Umbilical cord (tissue), 2 donors: ENCODE results near the gene ANKRD24. TPM values are rescaled to one million over a fixed set of nuclear protein-coding genes. Genes with fewer than 3 reads are reported as not detected.
"Not testable (repeated sequence)": the region's sequence is repeated elsewhere in the genome, so short reads cannot be mapped to it uniquely, and the experiment has no call there.

Source experiments
- DNase-seq: peaks from one replicate; pipeline ENCODE4 v3.0.0-alpha.2; 2015; ENCODE audit warnings: low spot score
- total RNA-seq: library from RNA; depleted of rRNA; stranded (reverse); fragments of >200 nt; gene quantifications from one replicate; pipeline ENCODE4 v1.2.3, GENCODE V29; 2014; ENCODE audit warnings: low replicate concordance; ENCODE audit not compliant: insufficient read depth

The ANKRD24 gene
- total RNA-seq, 1 donor from 2014 or later = 1.4 TPM

DNA sequence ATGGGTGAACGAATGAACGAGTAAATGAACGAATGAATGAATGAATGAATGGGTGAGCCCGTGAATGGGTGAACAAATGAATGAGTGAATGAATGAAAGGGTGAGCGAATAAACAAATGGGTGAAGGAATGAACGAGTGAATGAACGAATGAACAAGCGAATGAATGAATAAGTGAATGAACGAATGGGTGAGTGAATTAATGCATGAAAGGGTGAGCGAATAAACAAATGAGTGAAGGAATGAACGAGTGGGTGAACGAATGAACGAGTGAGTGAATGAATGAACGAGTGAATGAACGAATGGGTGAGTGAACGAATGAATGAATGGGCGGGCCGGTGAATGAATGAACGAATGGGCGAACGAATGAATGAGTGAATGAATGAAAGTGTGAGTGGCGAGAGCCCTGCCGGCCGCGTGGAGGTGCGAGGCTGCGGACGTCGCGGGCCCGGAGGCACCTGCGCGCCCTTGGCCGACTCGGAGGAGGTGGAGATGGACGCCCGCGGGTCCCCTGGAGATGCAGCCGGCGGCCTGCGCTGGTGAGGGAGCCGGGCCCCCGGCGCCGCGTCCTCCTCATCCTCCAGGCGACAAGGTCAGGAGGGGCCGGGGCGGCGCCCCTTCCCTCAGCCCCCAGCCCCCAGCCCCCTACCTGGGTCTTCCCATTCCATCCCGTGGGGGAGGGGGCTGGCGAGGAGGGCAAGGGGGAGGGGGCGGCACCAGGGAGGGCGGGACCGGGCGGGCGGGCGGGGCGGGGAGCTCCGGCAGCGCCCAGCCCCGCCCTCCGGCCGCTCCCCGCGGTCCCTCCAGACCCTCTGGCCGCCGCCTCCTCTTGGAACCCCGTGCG lies 15.4 kb downstream of the ANKRD24 start:
- DNase-seq = no peak

DNA sequence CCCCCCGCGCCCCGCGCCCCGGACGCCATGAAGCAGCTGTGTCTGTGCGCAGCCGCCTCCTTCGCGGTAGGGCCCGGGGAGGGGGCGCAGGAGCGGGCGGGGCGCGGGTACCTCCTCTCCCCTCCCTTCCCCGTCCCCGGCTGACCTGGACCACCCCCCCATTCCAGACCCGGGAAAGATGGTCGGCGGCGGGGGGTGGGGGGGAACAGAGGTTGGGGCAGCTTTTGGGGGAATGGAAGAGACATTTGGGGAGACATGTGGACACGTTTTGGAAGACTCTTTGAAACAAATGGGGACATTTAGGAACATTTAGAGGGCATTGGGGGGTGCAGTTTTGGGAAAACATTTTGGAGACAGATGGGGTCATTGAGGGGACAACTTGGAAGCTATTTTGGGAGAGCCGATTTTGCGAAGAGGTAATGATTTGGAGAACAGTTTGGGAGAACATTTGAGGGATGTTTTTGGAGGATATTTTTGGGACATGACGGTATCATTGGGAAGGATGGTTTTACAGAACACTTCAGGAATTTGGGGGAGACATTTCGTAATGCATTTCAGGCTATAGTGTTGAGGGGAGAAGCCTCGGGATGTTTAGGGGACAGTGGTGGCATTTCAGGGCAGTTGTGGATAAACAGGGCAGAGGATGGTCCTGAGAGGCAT lies 16.1 kb downstream of the ANKRD24 start:
- no peak for DNase-seq

DNA sequence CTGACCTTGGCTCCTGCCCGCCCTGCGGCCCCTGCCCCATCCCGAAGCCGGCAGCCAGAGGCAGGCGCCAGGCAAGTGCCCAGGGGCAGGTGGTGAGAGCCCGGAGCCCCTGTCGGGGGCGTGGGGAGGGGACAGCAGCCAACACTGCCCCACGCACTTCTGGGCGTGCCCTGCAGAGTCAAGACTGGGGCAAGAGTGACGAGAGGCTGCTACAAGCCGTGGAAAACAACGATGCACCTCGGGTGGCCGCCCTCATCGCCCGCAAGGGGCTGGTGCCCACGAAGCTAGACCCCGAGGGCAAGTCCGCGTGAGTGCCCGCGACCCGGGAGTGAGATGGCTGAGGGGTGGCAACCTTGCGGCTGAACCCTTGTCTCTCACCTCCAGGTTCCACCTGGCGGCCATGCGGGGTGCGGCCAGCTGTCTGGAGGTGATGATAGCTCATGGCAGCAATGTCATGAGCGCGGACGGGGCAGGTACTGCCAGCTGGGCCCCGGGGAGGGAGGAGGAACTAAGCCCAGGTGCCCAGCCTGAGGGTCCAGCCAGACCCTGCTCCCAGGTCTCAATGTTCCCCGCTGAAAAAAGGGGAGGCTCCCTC lies 17.3 kb downstream of the ANKRD24 start:
- DNase-seq = no peak

DNA sequence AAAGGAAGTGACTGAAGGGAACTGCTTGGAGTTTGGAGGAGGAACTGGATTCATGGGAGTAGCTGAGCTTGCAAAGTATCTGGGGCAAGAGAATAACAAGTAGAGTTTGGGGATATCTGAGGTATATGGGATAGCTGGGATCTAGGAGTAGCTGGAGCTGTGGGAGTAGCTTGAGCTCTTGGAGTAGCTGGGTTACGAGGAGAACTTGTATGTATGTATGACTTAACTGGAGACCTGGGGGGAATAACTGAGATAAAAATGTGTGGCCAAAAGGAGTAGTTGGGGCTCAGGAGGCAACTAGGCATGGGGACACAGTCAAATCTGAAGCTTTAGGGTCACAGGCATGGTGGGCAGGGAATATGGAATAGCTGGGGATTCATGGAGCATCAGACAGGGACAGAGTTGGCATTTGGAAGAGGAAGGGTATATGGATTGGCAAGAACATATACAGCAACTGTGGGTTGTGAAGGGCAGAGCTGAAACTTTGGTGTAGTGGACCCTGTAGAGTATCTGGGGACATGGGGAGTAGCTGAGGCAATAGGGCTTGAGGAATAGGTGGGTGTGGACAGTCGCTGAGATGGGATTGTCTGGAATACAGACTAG lies 18.6 kb downstream of the ANKRD24 start:
- no peak for DNase-seq

DNA sequence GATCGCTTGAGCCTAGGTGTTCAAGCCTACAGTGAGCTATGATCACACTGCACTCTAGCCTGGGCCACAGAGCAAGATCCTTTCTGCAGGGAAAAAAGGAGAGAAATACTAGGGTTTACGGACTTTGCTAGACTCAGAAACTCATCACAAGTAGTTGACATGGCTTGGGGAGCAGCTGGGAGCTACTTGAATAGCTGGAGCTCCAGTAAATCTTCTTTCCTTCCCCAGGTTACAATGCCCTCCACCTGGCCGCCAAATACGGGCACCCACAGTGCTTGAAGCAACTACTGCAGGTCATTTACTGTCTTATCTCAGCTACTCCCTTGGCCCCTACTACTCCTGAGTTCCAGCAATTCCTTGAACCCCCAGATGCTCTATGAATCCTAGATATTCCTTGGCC lies 19.3 kb downstream of the ANKRD24 start:
- no peak for DNase-seq

DNA sequence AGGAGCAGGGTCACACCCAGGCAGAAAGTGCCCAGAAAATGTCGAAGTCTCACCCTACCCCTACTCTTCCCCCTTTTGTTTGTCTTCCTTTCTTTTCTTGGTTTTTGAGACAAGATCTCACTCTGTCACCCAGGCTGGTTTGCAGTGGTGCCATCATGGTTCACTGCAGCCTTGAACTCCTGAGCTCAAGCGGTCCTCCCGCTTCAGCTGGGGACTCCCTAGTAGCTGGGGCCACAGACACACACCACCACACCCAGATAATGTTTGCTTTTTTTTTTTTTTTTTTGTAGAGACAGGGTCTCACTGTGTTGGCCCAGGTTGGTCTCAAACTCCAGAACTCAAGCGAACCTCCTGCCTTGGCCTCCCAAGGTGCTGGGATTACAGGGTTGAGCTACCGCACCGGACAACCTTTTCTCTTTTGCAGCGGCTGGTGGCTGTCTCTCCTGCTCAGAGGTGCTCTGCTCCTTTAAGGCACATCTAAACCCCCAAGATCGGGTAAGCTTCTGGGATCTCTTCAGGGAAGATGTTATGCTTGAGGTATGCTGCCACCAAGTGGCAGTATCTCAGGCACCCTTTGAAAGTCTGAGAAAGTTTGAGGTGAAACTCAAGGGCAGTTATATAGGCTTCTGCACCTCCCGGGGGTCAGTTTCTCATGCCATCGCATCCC lies 24.5 kb downstream of the ANKRD24 start:
- no peak for DNase-seq

DNA sequence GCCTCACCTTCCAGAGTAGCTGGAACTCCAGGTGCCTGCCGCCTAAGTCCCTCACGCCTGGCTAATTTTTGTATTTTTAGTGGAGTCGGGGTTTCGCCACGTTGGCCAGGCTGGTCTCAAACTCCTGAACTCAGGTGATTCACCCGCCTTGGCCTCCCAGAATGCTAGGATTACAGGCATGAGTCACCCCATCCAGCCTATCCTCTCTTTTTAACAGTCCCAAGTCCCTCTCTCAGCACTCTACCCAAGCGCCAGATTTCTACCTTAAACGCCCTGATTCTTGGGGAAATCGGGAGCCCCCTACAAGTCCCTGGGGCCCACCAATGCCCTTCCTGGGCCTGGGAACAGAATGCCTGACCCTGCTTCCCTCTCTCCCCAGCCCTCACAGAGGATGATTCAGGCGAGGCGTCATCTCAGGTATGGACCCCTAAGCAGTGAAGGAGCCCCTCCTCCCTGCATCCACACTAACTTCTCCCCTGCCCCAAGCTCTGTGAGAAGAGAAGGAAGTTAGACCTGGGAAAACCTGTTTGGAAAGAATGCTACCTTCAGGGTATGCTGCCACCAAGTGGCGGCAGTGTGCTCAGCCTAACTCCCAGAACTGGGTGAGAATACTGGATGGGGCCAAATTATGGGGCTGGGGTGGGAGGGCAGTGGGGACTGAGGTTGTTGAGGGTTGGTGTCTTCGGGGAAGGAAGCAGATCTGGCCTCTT lies 26.1 kb downstream of the ANKRD24 start:
- DNase-seq = peak; percentile 11

DNA sequence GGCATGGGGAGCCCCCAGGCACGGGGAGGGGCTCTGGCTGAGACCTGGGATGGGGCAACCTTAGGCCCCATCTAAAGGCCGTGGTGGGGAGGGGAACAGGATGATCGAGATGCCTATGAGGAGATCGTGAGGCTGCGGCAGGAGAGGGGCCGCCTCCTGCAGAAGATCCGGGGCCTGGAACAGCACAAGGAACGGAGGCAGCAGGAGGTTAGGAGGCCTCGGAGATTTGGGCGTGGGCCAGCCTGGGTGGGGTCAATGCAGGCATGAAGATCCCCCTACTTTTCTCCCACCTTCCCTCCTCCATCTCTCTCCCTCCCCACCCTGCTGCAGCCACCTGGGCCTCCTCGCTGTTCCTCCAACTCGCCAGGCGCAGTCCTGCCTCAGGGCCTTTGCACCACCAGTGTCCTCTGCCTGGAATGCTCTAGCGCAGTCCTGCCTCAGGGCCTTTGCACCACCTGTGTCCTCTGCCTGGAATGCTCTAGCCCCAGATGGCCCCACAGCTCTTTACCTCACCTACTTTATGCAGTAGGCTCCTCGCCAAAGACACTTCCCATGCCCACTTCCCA lies 27.8 kb downstream of the ANKRD24 start:
- no peak for DNase-seq

DNA sequence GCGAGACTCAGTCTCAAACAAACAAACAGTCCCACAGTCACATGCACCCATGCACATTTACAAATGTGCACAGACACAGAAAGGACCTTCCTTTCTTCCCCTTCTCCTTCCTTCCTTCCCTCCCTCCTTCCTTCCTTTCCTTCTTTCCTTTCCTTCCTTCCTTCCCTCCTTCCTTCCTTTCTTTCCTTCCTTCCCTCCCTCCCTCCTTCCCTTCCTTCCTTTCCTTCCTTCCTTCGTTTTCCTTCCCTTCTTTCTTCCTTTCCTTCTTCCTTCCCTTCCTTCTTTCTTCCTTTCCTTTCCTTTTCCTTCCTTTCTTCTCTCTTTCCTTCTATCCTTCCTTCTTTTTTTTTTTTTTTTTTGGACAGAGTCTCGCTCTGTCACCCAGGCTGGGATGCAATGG lies 30.6 kb downstream of the ANKRD24 start:
- DNase-seq = no peak

DNA sequence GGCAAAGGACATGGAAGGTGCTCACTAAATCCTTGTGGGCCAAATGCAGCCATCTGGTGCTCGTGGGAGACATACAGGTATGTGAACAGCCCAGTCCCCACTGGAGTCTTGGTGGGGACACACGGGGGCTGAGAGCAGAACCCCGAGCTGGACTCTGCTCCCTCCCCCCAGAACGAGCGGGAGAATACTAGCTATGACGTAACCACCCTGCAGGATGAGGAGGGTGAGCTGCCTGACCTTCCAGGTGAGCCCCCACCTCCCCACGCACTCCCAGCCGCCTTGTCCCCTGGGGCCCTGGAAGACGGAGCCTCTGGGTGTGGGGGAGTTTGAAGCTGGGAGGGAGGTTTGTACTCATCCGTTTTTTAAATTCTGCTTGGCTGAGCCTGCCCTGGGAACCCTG lies 33.3 kb downstream of the ANKRD24 start:
- DNase-seq = no peak

DNA sequence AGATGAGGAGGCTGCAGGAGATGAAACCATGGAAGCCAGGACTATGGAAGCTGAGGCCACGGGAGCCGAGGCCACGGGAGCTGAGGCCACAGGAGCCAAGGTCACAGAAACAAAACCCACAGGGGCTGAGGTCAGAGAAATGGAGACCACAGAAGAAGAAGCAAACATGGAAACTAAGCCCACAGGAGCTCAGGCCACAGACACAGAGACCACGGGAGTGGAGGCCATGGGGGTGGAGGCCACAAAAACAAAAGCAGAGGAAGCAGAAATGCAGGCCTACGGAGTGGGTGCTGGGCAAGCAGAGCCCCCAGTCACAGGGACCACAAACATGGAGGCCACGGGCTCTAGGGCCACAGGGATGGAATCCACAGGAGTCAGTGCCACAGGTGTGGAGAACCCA lies 34.4 kb downstream of the ANKRD24 start:
- no peak for DNase-seq

DNA sequence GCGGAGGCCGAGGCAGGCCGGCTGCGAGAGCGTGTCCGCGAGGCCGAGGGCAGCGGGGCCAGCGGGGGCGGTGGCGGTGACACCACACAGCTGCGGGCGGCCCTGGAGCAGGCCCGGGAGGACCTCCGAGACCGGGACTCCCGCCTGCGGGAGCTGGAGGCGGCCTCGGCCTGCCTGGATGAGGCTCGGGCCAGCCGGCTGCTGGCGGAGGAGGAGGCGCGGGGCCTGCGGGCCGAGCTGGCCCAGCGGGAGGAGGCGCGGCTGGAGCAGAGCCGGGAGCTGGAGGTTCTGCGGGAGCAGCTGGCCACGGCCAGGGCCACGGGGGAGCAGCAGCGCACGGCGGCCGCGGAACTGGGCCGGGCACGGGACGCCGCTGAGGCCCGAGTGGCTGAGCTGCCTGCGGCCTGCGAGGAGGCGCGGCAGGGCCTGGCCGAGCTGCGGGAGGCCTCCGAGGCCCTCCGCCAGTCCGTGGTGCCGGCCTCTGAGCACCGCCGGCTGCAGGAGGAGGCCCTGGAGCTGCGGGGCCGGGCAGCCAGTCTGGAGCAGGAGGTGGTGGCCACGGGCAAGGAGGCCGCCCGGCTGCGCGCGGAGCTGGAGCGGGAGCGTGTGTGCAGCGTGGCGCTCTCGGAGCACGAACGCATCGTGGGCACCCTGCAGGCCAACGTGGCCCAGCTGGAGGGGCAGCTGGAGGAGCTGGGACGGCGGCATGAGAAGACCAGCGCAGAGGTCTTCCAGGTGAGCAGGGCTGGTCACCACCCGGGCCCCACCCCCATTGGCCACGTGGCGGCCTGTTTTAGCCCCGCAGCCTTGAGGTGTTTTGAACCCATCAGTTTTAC lies 35.2 kb downstream of the ANKRD24 start:
- DNase-seq = no peak

DNA sequence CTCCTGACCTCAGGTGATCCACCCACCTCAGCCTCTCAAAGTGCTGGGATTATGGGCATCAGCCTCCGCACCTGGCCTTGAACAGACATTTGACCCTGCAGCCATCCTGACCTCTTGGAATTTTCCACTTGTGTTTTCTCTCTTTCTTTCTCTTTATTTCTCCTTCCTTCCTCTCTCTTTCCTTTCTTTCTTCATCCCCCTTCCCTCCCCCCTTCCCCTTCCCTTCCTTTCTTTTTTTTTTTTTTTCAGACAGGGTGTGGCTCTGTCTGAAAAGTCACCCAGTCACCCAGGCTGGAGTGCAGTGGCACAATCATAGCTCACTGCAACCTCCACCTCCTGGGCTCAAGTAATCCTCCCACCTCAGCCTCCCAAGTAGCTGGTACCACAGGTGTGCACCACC lies 36.0 kb downstream of the ANKRD24 start:
- DNase-seq = not testable (repeated sequence)

DNA sequence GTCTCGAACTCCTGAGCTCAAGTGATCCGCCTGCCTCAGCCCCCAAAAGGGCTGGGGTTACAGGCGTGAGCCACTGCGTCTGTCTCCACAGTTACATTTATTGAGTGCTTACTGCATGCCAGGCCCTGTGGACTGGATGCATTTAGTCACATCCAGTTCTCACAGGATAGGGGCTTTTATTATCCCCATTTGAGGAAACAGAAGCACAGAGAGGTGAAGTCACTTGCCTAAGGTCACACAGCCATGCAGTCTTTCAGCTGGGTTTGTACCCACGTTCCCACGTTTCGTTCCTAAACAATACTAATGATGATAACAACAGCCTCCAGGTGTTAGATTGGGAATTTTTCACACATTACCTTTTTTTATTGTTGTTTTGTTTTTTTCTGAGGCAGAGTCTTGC lies 37.7 kb downstream of the ANKRD24 start:
- no peak for DNase-seq

DNA sequence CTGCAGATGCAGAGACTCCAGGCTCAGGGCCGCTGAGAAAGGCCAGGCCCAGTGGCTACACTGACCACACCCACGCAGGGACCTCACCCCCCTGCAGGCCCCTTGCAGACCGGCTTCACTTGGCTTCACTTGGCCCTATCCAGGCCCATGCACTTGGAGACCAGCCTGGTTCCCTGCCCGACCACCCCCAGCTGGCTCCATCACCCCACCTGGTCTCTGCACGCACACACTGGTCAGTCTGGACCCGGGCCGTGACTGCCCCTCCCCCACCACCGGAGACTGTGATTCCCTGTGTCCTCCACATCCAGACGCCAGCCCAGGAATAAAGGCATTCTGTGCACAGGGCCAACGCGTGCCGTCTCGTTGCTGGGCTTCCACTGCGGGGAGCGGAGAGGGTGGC lies 42.0 kb downstream of the ANKRD24 start:
- peak; percentile 31 for DNase-seq

DNA sequence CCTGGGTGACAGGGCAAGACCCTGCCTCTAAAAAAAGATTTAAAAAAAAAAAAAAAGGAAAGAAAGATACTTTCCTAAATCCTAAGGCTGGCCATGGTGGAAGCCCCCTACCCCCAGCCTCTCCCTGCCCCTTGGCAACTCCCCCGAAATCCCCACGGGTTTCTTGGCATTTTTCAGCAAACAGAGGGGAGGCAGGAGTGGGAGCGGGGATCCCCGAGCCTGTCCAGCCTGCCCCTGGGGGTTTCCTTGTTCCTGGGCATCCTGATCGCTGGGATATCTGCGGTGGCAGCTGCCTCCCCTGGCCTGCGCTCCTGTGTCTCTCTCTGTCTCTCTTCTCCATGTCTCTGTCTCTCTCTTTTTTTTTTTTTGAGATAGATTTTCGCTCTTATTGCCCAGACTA lies 43.4 kb downstream of the ANKRD24 start:
- DNase-seq = no peak

DNA sequence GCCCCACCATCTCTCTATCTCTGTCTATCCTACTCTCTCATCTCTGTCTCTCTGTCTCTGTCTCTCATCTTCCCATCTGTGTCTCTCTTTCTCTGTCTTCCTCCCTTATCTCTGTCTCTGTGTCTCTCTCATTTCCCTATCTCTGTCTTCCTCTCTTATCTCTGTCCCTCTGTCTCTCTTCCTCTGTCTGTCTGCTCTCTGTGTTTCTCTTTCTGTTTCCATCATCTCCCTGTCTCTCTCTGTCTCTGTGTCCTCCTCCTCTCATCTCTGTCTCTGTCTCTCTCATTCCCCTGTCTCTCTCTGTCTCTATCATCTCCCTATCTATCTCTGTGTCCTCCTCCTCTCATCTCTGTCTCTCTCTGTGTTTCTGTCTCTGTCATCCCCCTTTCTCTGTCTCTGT lies 45.3 kb downstream of the ANKRD24 start:
- DNase-seq = no peak

DNA sequence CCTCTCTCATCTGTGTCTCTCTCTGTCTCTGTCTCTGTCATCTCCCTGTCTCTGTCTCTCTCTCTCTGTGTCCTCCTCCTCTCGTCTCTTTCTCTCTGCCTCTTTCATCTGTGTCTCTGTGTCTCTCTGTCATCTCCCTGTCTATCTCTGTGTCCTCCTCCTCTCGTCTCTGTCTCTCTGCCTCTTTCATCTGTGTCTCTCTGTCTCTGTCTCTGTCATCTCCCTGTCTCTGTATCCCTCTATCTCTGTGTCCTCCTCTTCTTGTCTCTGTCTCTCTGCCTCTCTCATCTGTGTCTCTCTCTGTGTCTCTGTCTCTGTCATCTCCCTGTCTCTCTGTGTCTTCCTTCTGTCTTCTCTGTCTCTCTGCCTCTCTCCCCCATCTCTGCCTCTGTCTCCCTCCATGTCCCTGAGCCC lies 46.3 kb downstream of the ANKRD24 start:
- no peak for DNase-seq

DNA sequence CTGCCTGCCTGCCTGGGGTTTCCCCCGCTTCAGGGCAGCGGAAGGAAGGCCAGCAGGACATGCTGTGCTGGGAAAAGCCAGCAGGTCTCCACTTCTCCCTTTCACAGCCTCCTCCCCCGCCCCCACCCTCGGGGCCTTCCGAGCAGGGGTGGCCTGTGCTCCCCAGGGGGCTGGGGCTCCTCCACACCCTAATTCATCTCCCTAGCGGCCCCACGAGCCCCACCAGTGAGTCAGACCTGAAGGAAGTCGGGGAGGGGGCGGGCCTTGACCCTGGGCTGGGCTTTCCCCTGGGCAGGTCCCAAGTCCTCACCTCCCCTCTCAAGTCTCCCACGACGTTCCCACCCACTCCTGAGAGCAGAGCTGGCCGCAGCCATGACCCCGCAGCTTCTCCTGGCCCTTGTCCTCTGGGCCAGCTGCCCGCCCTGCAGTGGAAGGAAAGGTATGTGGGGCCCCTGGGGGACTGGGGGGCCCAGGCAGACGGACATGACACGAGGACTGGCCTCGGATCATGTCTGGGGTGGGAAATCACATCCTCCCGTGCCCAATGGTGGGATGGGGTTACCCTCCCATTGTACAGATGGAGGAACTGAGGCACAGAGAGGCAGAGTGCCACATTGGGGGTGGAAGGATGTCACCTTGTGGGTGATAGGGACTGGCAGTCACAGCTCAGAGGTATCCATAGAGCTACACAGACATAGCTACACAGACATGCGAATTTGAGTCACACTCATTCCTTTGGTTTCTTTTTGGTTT lies 46.9 kb downstream of the ANKRD24 start, which contains the start of gene EBI3:
Gene EBI3 (plus strand): TSS at position 345 of the 753 bp plus-strand sequence. CDS start 28 bp downstream, at position 373.
- DNase-seq = peak; percentile 38
